Activated CD4-positive, alpha-beta T cell treated with anti-CD3 and anti-CD28 coated beads, Interleukin-2, amount 50 U/mL, for 4 hours (primary cell): ENCODE data around the gene SHLD2.
"Not testable (repeated sequence)": the region's sequence is repeated elsewhere in the genome, so short reads cannot be mapped to it uniquely, and the experiment has no call there.

Experiments
- DNase-seq, 2 experiments: peaks; one replicate each; pipeline ENCODE4 v3.0.0-alpha.2; 2020

SHLD2 gene

DNA sequence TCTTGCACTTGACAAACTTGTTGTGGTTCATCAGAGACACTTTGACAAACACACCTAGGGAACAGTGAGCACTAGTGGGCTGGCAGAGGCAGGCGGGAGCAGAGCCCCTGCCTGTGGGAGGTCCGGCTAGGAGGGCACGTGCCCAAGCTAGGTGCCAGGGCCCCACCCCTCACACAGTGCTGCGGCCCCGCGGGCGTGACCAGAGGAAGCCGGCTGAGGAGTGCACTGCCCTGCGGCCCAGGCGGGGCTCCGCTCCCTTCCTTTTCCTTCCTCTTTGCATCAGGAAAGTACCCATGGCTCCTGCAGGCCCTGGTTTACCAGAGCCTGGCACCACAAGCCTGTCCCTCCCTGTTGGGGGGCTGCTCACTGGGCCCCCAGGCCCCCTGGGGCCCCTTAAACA, 121.1 kb downstream of the SHLD2 start:
- DNase-seq: not testable (repeated sequence)

DNA sequence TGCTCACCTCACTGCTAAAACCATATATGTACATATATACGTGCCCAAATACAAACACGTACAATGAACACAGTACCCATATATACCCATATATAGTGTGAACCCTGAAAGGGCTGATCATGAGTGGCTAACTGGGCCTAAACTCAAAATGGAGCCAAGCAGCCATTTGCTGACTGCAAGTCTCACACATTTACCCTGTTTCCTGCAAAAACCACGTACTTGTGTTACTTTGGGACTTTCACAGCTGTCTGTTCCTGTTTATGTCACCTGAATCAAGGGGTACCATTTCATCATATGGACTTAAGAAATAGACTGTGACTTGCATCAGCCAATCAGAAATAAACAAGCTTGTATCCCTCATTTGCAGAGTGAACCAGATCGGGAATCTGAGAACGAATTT, 124.4 kb downstream of the SHLD2 start:
- DNase-seq: not testable (repeated sequence)

- not testable (repeated sequence) for DNase-seq
Observed at GRCh38 chr10:87222789-87223188, 127.8 kb downstream of the SHLD2 start.

GRCh38 chr10:87225148-87225547, 130.1 kb downstream of the SHLD2 start, which contains the start of gene NUTM2A:
Gene NUTM2A, plus strand, starts transcription at chr10:87225448. Its CDS starts 383 bp downstream, at chr10:87225831.
- not testable (repeated sequence) for DNase-seq

- DNase-seq: not testable (repeated sequence)
Observed at GRCh38 chr10:87228247-87228646, 133.2 kb downstream of the SHLD2 start.

GRCh38 chr10:87229211-87229610, 134.2 kb downstream of the SHLD2 start:
- not testable (repeated sequence) for DNase-seq

DNA sequence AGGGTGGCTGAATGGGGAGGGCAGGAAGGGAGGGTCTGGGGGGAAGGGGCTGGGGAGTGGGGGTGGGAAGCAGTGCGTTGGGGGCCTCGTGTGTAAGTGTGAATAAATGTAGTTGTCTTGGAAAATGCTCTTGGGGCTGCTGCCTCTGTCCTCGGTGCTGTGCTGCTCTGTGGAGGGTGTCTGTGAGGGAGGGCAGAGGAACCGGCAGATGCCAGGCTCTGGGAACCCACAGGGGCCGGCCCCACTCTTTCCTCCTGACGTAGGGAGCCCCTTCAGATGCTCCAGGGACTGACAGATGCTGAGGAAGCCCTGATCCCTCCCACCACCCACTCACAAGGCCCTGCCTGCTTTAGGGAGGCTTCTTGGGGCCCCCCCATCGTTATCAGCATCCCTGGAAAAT, 139.8 kb downstream of the SHLD2 start:
- DNase-seq: not testable (repeated sequence)

DNA sequence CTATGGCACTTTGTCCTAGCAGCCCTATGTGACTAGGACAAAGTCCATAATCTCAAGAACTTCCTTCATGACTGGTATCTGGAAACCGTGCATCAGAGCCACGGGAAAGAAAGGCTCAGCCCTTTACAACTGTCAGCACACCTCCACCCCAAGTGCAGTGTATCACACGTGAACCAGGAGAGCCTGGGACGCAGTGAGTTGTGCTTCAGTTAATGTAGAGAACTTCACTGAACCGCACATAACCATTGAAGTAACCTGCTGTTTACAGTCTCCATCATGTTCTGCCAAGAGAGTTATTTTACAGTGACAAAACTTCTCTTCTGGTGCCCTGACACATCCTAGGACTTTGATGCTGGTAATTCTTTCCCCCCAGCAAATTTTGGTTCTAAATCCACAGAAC, 142.2 kb downstream of the SHLD2 start:
- DNase-seq: not testable (repeated sequence)

- DNase-seq: not testable (repeated sequence)
Observed at GRCh38 chr10:87239346-87239808, 144.4 kb downstream of the SHLD2 start.
